Measurements from ENCODE around the gene AKAP5. TPM values are rescaled to one million over a fixed set of nuclear protein-coding genes. Genes with fewer than 3 reads are reported as not detected.

AKAP5 gene
- total and polyA plus RNA-seq, 4 donors = 0.15 to 1.8 (median 1.2) TPM

GRCh38 chr14:64474698-64475097 is 9.4 kb downstream of the AKAP5 start:
- H3K36me3 ChIP-seq (ENCODE audit: control insufficient read depth in 4 of 4, insufficient read depth in 4 of 4, low read length in 4 of 4) = peaks cover 0 to 2% (median 0%) of the 10 kb centered on the region in 4 donors
- WGBS, 2 donors = 70 to 96% methylated on average over 4 of the region's 4 CpGs
- peaks cover 0 to 4% (median 0%) of the 10 kb centered on the region in 5 donors for H3K4me1 ChIP-seq (ENCODE audit: control insufficient read depth in 5 of 5, insufficient read depth in 5 of 5, low read length in 5 of 5)
- H3K4me3 ChIP-seq = no peak overlapping the region
- TF ChIP-seq CTCF (IDR thresholded peaks at IDR 0.05; ENCODE audit: control extremely low read depth, extremely low read depth) = no peak
- ATAC-seq (ENCODE audit: insufficient read depth, low FRiP score) (no peak), DNase-seq (no peak)
- no peak overlapping the region for H3K27ac ChIP-seq (ENCODE audit: low read depth in 1 of 2, low read length in 1 of 2)
- H3K9me3 ChIP-seq (ENCODE audit: control insufficient read depth in 4 of 4, insufficient read depth in 3 of 4, low read length in 3 of 4) = no peaks in the 10 kb centered on the region
- H3K9ac ChIP-seq (ENCODE audit: insufficient read depth in 1 of 2, low read length in 2 of 2) = no peak overlapping the region
- H3K27me3 ChIP-seq (ENCODE audit: control insufficient read depth in 3 of 3, insufficient read depth in 3 of 3, low read length in 2 of 3) = no peaks in the 10 kb centered on the region

- peaks cover 0 to 2% (median 0%) of the 10 kb centered on the region in 4 donors for H3K36me3 ChIP-seq (ENCODE audit: control insufficient read depth in 4 of 4, insufficient read depth in 4 of 4, low read length in 4 of 4)
- H3K27ac ChIP-seq (ENCODE audit: low read depth in 1 of 2, low read length in 1 of 2) = no peak overlapping the region
- H3K9ac ChIP-seq (ENCODE audit: insufficient read depth in 1 of 2, low read length in 2 of 2) = no peak overlapping the region
- no peak for TF ChIP-seq CTCF (IDR thresholded peaks at IDR 0.05; ENCODE audit: control extremely low read depth, extremely low read depth)
- no peaks in the 10 kb centered on the region for H3K9me3 ChIP-seq (ENCODE audit: control insufficient read depth in 4 of 4, insufficient read depth in 3 of 4, low read length in 3 of 4)
- no peak for DNase-seq
- ATAC-seq (ENCODE audit: insufficient read depth, low FRiP score) = no peak
- H3K4me3 ChIP-seq = no peak overlapping the region
- no peaks in the 10 kb centered on the region for H3K27me3 ChIP-seq (ENCODE audit: control insufficient read depth in 3 of 3, insufficient read depth in 3 of 3, low read length in 2 of 3)
- H3K4me1 ChIP-seq (ENCODE audit: control insufficient read depth in 5 of 5, insufficient read depth in 5 of 5, low read length in 5 of 5) = peaks cover 0 to 3% (median 0%) of the 10 kb centered on the region in 5 donors
- WGBS, 2 donors = 93 to 97% methylated on average over 8 of the region's 8 CpGs
Measured at GRCh38 chr14:64475585-64476273, 10.4 kb downstream of the AKAP5 start.

DNA sequence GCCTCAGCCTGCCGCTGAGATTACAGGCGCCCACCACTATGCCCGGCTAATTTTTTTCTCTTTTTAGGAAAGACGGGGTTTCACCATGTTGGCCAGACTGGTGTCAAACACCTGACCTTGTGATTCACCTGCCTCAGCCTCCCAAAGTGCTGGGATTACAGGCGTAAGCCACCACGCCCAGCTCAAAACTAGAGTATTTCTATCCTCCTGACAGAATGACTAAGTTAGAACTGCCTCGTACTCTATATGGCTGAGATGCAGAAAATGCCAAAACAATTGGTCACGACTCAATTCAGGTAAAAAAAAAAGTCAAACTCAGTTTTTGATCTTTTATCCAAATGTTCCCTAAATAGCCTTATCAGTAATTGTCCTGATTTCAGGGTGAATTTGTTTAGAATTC is 11.1 kb downstream of the AKAP5 start:
- no peak overlapping the region for H3K27ac ChIP-seq (ENCODE audit: low read depth in 1 of 2, low read length in 1 of 2)
- H3K27me3 ChIP-seq (ENCODE audit: control insufficient read depth in 3 of 3, insufficient read depth in 3 of 3, low read length in 2 of 3) = no peaks in the 10 kb centered on the region
- ATAC-seq (ENCODE audit: insufficient read depth, low FRiP score) (no peak), DNase-seq (no peak)
- H3K4me3 ChIP-seq = no peak overlapping the region
- peaks cover 0 to 3% (median 0%) of the 10 kb centered on the region in 5 donors for H3K4me1 ChIP-seq (ENCODE audit: control insufficient read depth in 5 of 5, insufficient read depth in 5 of 5, low read length in 5 of 5)
- no peak overlapping the region for H3K9ac ChIP-seq (ENCODE audit: insufficient read depth in 1 of 2, low read length in 2 of 2)
- H3K9me3 ChIP-seq (ENCODE audit: control insufficient read depth in 4 of 4, insufficient read depth in 3 of 4, low read length in 3 of 4) = no peaks in the 10 kb centered on the region
- peaks cover 0 to 4% (median 0%) of the 10 kb centered on the region in 4 donors for H3K36me3 ChIP-seq (ENCODE audit: control insufficient read depth in 4 of 4, insufficient read depth in 4 of 4, low read length in 4 of 4)
- no peak for TF ChIP-seq CTCF (IDR thresholded peaks at IDR 0.05; ENCODE audit: control extremely low read depth, extremely low read depth)
- WGBS, 2 donors = 95 to 96% methylated on average over 8 of the region's 8 CpGs
